A549 (cell line): Measurements from ENCODE around the gene CD55. TPM values are rescaled to one million over a fixed set of nuclear protein-coding genes. Genes with fewer than 3 reads are reported as not detected.
A peak's percentile ranks its signal among the peaks of the same experiment; 100 is the strongest.

ENCODE experiments used
- ATAC-seq, 2 experiments: fragments of 200-7000 bp in 1 of 2; fragments of >200 bp in 1 of 2; cut with Nextera tagmentation in 1 of 2; cut with Tn5 transposase in 1 of 2; 3 replicates each; pipeline versions ENCODE4 v1.8.0 to v1.9.1; 2018 to 2020; ENCODE audit warnings: mild to moderate bottlenecking in 1 of 2, moderate library complexity in 1 of 2
- CTCF ChIA-PET: fragments of 300-600 bp; sonication (Branson Sonifier 250); formaldehyde crosslinking; extraction: SDS; loops from one replicate; lab custom pipeline; 2021; ENCODE audit warnings: antibody characterized with exemption, inconsistent platforms; lab: Yijun Ruan, JAX
- POLR2A ChIA-PET: fragments of 350-600 bp; formaldehyde crosslinking; extraction: SDS; loops from one replicate; lab custom pipeline; 2021; ENCODE audit warnings: antibody characterized with exemption, inconsistent platforms; lab: Yijun Ruan, JAX
- DNase-seq, 2 experiments: peaks; one replicate each; pipeline versions ENCODE4 v3.0.0 to v3.0.0-alpha.2; 2011 to 2016; ENCODE audit warnings: low read depth in 1 of 2, low spot score in 1 of 2
- FAIRE-seq: peaks from 2 replicates; lab custom pipeline; 2011; peaks lifted over from hg19 to GRCh38; lab: Jason Lieb, UNC
- H3K27ac ChIP-seq, 2 experiments: fragments of >200 bp; sonication (Bioruptor Twin); formaldehyde crosslinking; 3 replicates each; pipeline ENCODE4 v1.5.1; 2016 to 2017
- H3K4me1 ChIP-seq: fragments of >200 bp; sonication (Bioruptor Twin); formaldehyde crosslinking; 3 replicates; pipeline ENCODE4 v1.6.1; 2016
- H3K4me2 ChIP-seq: fragments of >200 bp; sonication (Bioruptor Twin); formaldehyde crosslinking; 3 replicates; pipeline ENCODE4 v1.6.1; 2016
- H3K4me3 ChIP-seq: fragments of >200 bp; sonication (Bioruptor Twin); formaldehyde crosslinking; 3 replicates; pipeline ENCODE4 v1.5.1; 2016
- H3K9me3 ChIP-seq: fragments of >200 bp; sonication (Bioruptor Twin); formaldehyde crosslinking; 3 replicates; pipeline ENCODE4 v1.6.1; 2016
- BHLHE40 ChIP-seq: IDR thresholded peaks from 2 replicates; pipeline ENCODE4 v1.6.1; 2012; ENCODE audit warnings: low read depth, low read length, inconsistent platforms
- CBX2 ChIP-seq: fragments of 200-600 bp; sonication (generic); IDR thresholded peaks from 2 replicates; pipeline ENCODE4 v1.6.1; 2016; ENCODE audit warnings: low read depth, mild to moderate bottlenecking, borderline replicate concordance
- CEBPB ChIP-seq, 2 experiments: fragments of >200 bp in 1 of 2; sonication (Bioruptor Twin) in 1 of 2; formaldehyde crosslinking in 1 of 2; IDR thresholded peaks; 2 replicates each; pipeline ENCODE4 v1.6.1; 2012 to 2016
- EHMT2 ChIP-seq: fragments of 200-600 bp; sonication (generic); IDR thresholded peaks from 2 replicates; pipeline ENCODE4 v1.6.1; 2016; ENCODE audit warnings: antibody characterized with exemption, low read depth, mild to moderate bottlenecking, moderate library complexity
- EP300 ChIP-seq, 2 experiments: fragments of >200 bp; sonication (Bioruptor Twin); formaldehyde crosslinking; IDR thresholded peaks; 2 replicates in 1 of 2; 3 replicates in 1 of 2; pipeline ENCODE4 v1.6.1; 2016 to 2017
- HOXA7 ChIP-seq: fragments of 250-450 bp; sonication (Bioruptor Pico); IDR thresholded peaks from 2 replicates; pipeline ENCODE4 v1.5.0; 2020; ENCODE audit warnings: mild to moderate bottlenecking, moderate library complexity
- HOXB13 ChIP-seq: fragments of 250-450 bp; sonication (Bioruptor Pico); IDR thresholded peaks from 2 replicates; pipeline ENCODE4 v1.5.0; 2020; ENCODE audit warnings: low read depth, mild to moderate bottlenecking, moderate library complexity
- JUN ChIP-seq, 2 experiments: fragments of >200 bp; sonication (Bioruptor Twin); formaldehyde crosslinking; IDR thresholded peaks; 2 replicates in 1 of 2; 3 replicates in 1 of 2; pipeline ENCODE4 v1.6.1; 2016 to 2017
- JUNB ChIP-seq: fragments of >200 bp; sonication (Bioruptor Twin); formaldehyde crosslinking; IDR thresholded peaks from 2 replicates; pipeline ENCODE4 v1.6.1; 2016
- KDM1A ChIP-seq: fragments of 200-600 bp; sonication (generic); IDR thresholded peaks from 2 replicates; pipeline ENCODE4 v1.6.1; 2016; ENCODE audit warnings: low read depth, mild to moderate bottlenecking
- MAZ ChIP-seq: fragments of 150-350 bp; IDR thresholded peaks from 2 replicates; pipeline ENCODE4 v1.6.1; 2014; ENCODE audit warnings: antibody characterized with exemption, low read depth, low read length, borderline replicate concordance
- MYC ChIP-seq: IDR thresholded peaks from 2 replicates; pipeline ENCODE4 v1.6.1; 2012; ENCODE audit warnings: mild to moderate bottlenecking, inconsistent platforms, low read length, improper control_type of control experiment, borderline replicate concordance
- NFE2L2 ChIP-seq: fragments of 150-350 bp; conservative IDR thresholded peaks from 2 replicates; pipeline ENCODE4 v1.6.1; 2014; ENCODE audit warnings: low read length
- NPAS2 ChIP-seq: fragments of 250-450 bp; sonication (Bioruptor Pico); IDR thresholded peaks from 2 replicates; pipeline ENCODE4 v1.8.0; 2022; ENCODE audit warnings: mild to moderate bottlenecking, moderate library complexity, borderline replicate concordance
- RAD21 ChIP-seq, 2 experiments: fragments of >200 bp in 1 of 2; sonication (Bioruptor Twin) in 1 of 2; formaldehyde crosslinking in 1 of 2; IDR thresholded peaks in 1 of 2; conservative IDR thresholded peaks in 1 of 2; 2 replicates in 1 of 2; 3 replicates in 1 of 2; pipeline ENCODE4 v1.6.1; 2012 to 2018; ENCODE audit warnings: inconsistent platforms in 1 of 2
- RCOR1 ChIP-seq: fragments of 150-350 bp; IDR thresholded peaks from 2 replicates; pipeline ENCODE4 v1.6.1; 2014; ENCODE audit warnings: antibody characterized with exemption, low read length, low read depth
- RNF2 ChIP-seq: fragments of 200-600 bp; sonication (generic); IDR thresholded peaks from 2 replicates; pipeline ENCODE4 v1.6.1; 2016; ENCODE audit warnings: low read depth, mild to moderate bottlenecking, antibody characterized with exemption, moderate library complexity, borderline replicate concordance
- SMC3 ChIP-seq: fragments of >200 bp; sonication (Bioruptor Twin); formaldehyde crosslinking; IDR thresholded peaks from 3 replicates; pipeline ENCODE4 v1.6.1; 2018; ENCODE audit warnings: inconsistent platforms
- ZC3H11A ChIP-seq: fragments of 450-650 bp; IDR thresholded peaks from 2 replicates; pipeline ENCODE4 v1.6.1; 2014; ENCODE audit warnings: antibody characterized with exemption, mild to moderate bottlenecking
- WGBS: methylation state at CpG from one replicate; pipeline ENCODE4 v1.1.6; 2017; ENCODE audit errors: missing lambda C conversion rate; 5-methylcytosine and 5-hydroxymethylcytosine counted together
- polyA plus RNA-seq, 4 experiments: library from polyadenylated mRNA; depleted of rRNA in 3 of 4; stranded (reverse); fragments of >200 nt; fragmentation: RNase III in 1 of 4; extraction: RNeasy Plus Mini Kit Qiagen cat#74134 plus additional on column Dnase treatment in 1 of 4; gene quantifications; 2 replicates in 3 of 4; 3 replicates in 1 of 4; pipeline ENCODE4 v1.2.3, GENCODE V29; 2011 to 2017
- TF ChIP-seq, protein P1 (sequence below): IDR thresholded peaks from 2 replicates; pipeline ENCODE4 v1.6.1; 2012
- TF ChIP-seq, protein P2 (sequence below): fragments of >200 bp; sonication (Bioruptor Twin); formaldehyde crosslinking; IDR thresholded peaks from 2 replicates; pipeline ENCODE4 v1.6.1; 2016
- TF ChIP-seq, protein P3 (sequence below): fragments of >200 bp; sonication (Bioruptor Twin); formaldehyde crosslinking; IDR thresholded peaks from 3 replicates; pipeline ENCODE4 v1.5.1; 2016
- TF ChIP-seq, protein P4 (sequence below): IDR thresholded peaks from 2 replicates; pipeline ENCODE4 v1.6.1; 2012
- TF ChIP-seq, protein P5 (sequence below): fragments of >200 bp; sonication (Bioruptor Twin); formaldehyde crosslinking; IDR thresholded peaks from 3 replicates; pipeline ENCODE4 v1.6.1; 2016

Gene CD55
- polyA plus RNA-seq, 2 of the 4 experiments (the other 2 are of a cell fraction), result 37.0 to 173 TPM

DNA sequence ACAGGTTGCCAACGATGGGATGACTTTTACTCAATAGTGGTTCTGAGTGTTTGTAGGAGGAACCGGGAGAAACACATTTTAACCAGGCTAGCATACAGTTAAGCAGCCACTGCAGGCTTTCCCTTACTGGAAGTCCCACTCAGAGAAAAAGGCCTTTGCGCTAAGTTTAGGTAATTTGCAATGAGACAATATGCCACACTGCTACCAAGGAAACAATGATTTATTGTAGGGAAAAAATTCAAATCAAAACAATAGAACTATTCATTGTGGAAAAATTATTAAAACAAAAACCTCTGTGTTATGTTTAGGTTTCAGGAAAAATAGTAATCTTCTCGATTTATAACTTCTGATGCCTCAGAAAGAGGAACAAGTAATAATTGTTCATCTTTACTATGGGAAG, 81.3 kb downstream of the CD55 start:
- Histone ChIP-seq H3K4me3 (no peak overlapping the region), H3K27ac (no peak overlapping the region), H3K4me1 (no peaks in the 10 kb centered on the region; the same call in 2 of the 3 replicates), H3K9me3 (no peaks in the 10 kb centered on the region), H3K4me2 (no peak overlapping the region)
- CTCF ChIA-PET, result interaction anchor here (0.6 to 2.8 kb wide), 2 partner anchors 81 to 318 kb away, joined by 3 to 12 read pairs; partner anchors contain the start of gene CD55
- TF ChIP-seq ZC3H11A (no peak), NPAS2 (no peak), RCOR1 (no peak), MAZ (no peak), HOXB13 (no peak)
- TF ChIP-seq, protein P1, sequence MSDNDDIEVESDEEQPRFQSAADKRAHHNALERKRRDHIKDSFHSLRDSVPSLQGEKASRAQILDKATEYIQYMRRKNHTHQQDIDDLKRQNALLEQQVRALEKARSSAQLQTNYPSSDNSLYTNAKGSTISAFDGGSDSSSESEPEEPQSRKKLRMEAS, result no peak
- TF ChIP-seq, protein P2, sequence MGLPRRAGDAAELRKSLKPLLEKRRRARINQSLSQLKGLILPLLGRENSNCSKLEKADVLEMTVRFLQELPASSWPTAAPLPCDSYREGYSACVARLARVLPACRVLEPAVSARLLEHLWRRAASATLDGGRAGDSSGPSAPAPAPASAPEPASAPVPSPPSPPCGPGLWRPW, result no peak
- no peak for DNase-seq
- FAIRE-seq, result no peak
- POLR2A ChIA-PET, result no interaction called here
- no peak for ATAC-seq
- WGBS, result 72% methylated on average over 4 of the region's 4 CpGs

DNA sequence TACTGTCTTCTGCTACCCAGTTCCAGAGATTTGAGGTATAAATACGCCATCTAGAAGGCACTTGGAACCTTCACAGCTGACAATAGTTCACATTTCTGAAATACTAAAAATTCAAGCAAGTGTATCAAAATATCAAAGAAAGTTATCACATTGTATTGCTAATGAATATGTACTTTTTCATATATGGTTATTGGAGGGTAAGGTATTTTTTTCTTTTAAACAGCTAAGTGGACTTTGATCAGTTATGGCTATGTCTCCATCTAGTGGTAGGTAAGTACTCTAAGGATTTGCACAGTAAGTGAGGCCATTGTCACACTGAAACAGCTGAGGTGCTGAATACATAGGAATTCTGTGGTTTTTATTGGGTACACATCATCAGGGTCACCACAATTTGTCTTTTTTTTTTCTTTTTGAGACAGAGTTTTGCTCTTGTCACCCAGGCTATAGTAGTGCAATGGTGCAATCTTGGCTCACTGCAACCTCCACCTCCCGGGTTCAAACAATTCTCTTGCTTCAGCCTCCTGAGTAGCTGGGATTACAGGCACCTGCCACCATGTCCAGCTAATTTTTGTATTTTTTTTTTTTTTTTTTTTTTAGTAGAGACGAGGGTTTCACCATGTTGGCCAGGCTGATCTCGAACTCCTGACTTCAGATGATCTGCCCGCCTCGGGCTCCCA, 83.5 kb downstream of the CD55 start:
- peak; percentile 95 for FAIRE-seq
- TF ChIP-seq EHMT2 (no peak), RAD21 (conservative IDR thresholded peaks at IDR 0.05 in 1 of 2, IDR thresholded peaks at IDR 0.05 in 1 of 2) (peak; percentile 90 to 92), JUNB (no peak), BHLHE40 (no peak), MYC (no peak), ZC3H11A (no peak), CEBPB (IDR thresholded peaks at IDR 0.05) (no peak), HOXA7 (CRISPR knock-in tag) (no peak), CBX2 (no peak), EP300 (IDR thresholded peaks at IDR 0.05) (no peak), JUN (IDR thresholded peaks at IDR 0.05) (no peak), SMC3 (peak; percentile 86)
- TF ChIP-seq, protein P3, sequence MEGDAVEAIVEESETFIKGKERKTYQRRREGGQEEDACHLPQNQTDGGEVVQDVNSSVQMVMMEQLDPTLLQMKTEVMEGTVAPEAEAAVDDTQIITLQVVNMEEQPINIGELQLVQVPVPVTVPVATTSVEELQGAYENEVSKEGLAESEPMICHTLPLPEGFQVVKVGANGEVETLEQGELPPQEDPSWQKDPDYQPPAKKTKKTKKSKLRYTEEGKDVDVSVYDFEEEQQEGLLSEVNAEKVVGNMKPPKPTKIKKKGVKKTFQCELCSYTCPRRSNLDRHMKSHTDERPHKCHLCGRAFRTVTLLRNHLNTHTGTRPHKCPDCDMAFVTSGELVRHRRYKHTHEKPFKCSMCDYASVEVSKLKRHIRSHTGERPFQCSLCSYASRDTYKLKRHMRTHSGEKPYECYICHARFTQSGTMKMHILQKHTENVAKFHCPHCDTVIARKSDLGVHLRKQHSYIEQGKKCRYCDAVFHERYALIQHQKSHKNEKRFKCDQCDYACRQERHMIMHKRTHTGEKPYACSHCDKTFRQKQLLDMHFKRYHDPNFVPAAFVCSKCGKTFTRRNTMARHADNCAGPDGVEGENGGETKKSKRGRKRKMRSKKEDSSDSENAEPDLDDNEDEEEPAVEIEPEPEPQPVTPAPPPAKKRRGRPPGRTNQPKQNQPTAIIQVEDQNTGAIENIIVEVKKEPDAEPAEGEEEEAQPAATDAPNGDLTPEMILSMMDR, result peak; percentile 94
- TF ChIP-seq, all 56 proteins: peak for 3
- no peaks in the 10 kb centered on the region for H3K9me3 ChIP-seq
- 66% methylated on average over 6 of the region's 6 CpGs for WGBS
- no peak overlapping the region for H3K27ac ChIP-seq
- DNase-seq (peak; percentile 68 to 77), ATAC-seq (peak; percentile 92 to 93)
- H3K4me1 ChIP-seq, result no peaks in the 10 kb centered on the region; the same call in 2 of the 3 replicates
- ChIA-PET CTCF (interaction anchor here (0.6 to 5.2 kb wide), 57 partner anchors 8 to 928 kb away, joined by 3 to 94 read pairs (median 4); partner anchors contain the start of genes C4BPB, CD55 and PFKFB2), POLR2A (interaction anchor here (0.7 to 2.0 kb wide), 3 partner anchors 83 to 480 kb away, joined by 3 to 15 read pairs (median 4); partner anchors contain the start of genes CD55 and PFKFB2)
- no peak overlapping the region for H3K4me3 ChIP-seq
- H3K4me2 ChIP-seq, result no peak overlapping the region

DNA sequence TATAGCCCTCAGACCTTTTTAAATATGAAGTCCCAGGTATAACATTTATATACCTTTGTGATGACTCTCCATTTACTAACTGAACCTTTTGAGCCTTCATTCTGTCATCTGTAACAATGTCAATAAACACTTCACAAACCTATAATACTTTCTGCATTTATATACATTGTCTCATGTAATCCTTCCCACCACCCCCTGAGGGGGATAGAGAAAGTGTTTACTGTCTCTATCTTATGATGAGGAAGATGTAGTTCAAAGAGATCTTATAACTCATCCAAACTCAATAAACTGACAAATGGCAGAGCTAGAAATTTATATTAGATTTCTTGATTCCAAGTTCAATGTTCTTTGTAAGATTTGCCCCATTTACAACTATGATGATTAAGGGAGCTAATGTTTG, 84.3 kb downstream of the CD55 start:
- Histone ChIP-seq H3K4me3 (no peak overlapping the region), H3K4me1 (no peaks in the 10 kb centered on the region; the same call in 2 of the 3 replicates), H3K27ac (no peak overlapping the region), H3K9me3 (no peaks in the 10 kb centered on the region), H3K4me2 (no peak overlapping the region)
- ChIA-PET CTCF (interaction anchor here (0.7 to 5.2 kb wide), 31 partner anchors 8 to 928 kb away, joined by 3 to 94 read pairs (median 5); partner anchors contain the start of gene CD55), POLR2A (interaction anchor here (2.0 kb wide), 1 partner anchor 84 kb away, joined by 15 read pairs; the partner anchor contains the start of gene CD55)
- no peak for ATAC-seq
- no peak for DNase-seq
- no peak for FAIRE-seq
- TF ChIP-seq, protein P4, sequence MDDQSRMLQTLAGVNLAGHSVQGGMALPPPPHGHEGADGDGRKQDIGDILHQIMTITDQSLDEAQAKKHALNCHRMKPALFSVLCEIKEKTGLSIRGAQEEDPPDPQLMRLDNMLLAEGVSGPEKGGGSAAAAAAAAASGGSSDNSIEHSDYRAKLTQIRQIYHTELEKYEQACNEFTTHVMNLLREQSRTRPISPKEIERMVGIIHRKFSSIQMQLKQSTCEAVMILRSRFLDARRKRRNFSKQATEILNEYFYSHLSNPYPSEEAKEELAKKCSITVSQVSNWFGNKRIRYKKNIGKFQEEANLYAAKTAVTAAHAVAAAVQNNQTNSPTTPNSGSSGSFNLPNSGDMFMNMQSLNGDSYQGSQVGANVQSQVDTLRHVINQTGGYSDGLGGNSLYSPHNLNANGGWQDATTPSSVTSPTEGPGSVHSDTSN, result no peak
- no peak for TF ChIP-seq CEBPB (IDR thresholded peaks at IDR 0.05)
- no peak for TF ChIP-seq JUNB
- TF ChIP-seq, protein P1, result no peak
- TF ChIP-seq, protein P3, result no peak
- TF ChIP-seq RAD21 (conservative IDR thresholded peaks at IDR 0.05 in 1 of 2, IDR thresholded peaks at IDR 0.05 in 1 of 2), result no peak
- TF ChIP-seq KDM1A, result no peak
- no peak for TF ChIP-seq NFE2L2
- TF ChIP-seq, protein P5, sequence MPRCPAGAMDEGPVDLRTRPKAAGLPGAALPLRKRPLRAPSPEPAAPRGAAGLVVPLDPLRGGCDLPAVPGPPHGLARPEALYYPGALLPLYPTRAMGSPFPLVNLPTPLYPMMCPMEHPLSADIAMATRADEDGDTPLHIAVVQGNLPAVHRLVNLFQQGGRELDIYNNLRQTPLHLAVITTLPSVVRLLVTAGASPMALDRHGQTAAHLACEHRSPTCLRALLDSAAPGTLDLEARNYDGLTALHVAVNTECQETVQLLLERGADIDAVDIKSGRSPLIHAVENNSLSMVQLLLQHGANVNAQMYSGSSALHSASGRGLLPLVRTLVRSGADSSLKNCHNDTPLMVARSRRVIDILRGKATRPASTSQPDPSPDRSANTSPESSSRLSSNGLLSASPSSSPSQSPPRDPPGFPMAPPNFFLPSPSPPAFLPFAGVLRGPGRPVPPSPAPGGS, result no peak
- no peak for TF ChIP-seq RNF2
